DMS114 treated with DMSO at 0.1 percent for 48 hours (cell line): ENCODE data around the gene HDHD3.
"Not testable (repeated sequence)": the region's sequence is repeated elsewhere in the genome, so short reads cannot be mapped to it uniquely, and the experiment has no call there.

Experiments
- DNase-seq: peaks from one replicate; lab custom pipeline; 2025; ENCODE audit not compliant: unreplicated experiment; lab: John Stamatoyannopoulos, UW

Gene HDHD3

GRCh38 chr9:113368348-113368981 is 8.3 kb downstream of the HDHD3 start:
- no peak for DNase-seq

- not testable (repeated sequence) for DNase-seq
These were observed 11.1 kb downstream of the HDHD3 start for GRCh38 chr9:113365652-113366051.

GRCh38 chr9:113364951-113365350 is 11.8 kb downstream of the HDHD3 start:
- no peak for DNase-seq

- no peak for DNase-seq
These were observed 13.4 kb downstream of the HDHD3 start for GRCh38 chr9:113363336-113363735.

GRCh38 chr9:113361304-113362018 is 15.3 kb downstream of the HDHD3 start:
- DNase-seq = no peak

- no peak for DNase-seq
These were observed 16.4 kb downstream of the HDHD3 start for GRCh38 chr9:113360242-113360842.

GRCh38 chr9:113359385-113359784 is 17.4 kb downstream of the HDHD3 start:
- DNase-seq = no peak

GRCh38 chr9:113356686-113357292 is 20.0 kb downstream of the HDHD3 start:
- no peak for DNase-seq

GRCh38 chr9:113355040-113355596 is 21.7 kb downstream of the HDHD3 start:
- DNase-seq = peak; percentile 35

- DNase-seq = no peak
These were observed 24.4 kb downstream of the HDHD3 start for GRCh38 chr9:113352411-113352810.

GRCh38 chr9:113352006-113352405 is 24.8 kb downstream of the HDHD3 start:
- no peak for DNase-seq

- DNase-seq = no peak
These were observed 25.8 kb downstream of the HDHD3 start for GRCh38 chr9:113350937-113351336.

- DNase-seq = no peak
These were observed 26.6 kb downstream of the HDHD3 start for GRCh38 chr9:113350107-113350661.

- no peak for DNase-seq
These were observed 27.2 kb downstream of the HDHD3 start, which contains the start of gene BSPRY for GRCh38 chr9:113349445-113350094. TSS of gene BSPRY (plus strand) at chr9:113349541. CDS start at chr9:113349580, 39 bp downstream.

- no peak for DNase-seq
These were observed 27.7 kb downstream of the HDHD3 start for GRCh38 chr9:113349066-113349444.

- DNase-seq = no peak
These were observed 28.3 kb downstream of the HDHD3 start for GRCh38 chr9:113348437-113348836.

- DNase-seq = no peak
These were observed 31.1 kb downstream of the HDHD3 start for GRCh38 chr9:113345671-113346070.

- no peak for DNase-seq
These were observed 31.6 kb downstream of the HDHD3 start for GRCh38 chr9:113345190-113345589.

- no peak for DNase-seq
These were observed 33.0 kb downstream of the HDHD3 start for GRCh38 chr9:113343732-113344231.

GRCh38 chr9:113341712-113342410 is 34.9 kb downstream of the HDHD3 start:
- DNase-seq = no peak
